GM12878 (cell line): ENCODE results near the gene SLC10A1. TPM values are rescaled to one million over a fixed set of nuclear protein-coding genes. Genes with fewer than 3 reads are reported as not detected.

ENCODE experiments used
- ATAC-seq: fragments of 200-7000 bp; cut with Tn5 transposase; 3 replicates; pipeline ENCODE4 v1.9.1; 2020; ENCODE audit warnings: mild to moderate bottlenecking, moderate library complexity
- BruUV-seq: library from RNA; stranded (reverse); fragments of 400-500 nt; replicated peaks from 2 replicates; lab custom pipeline; 2021; lab: Mats Ljungman, UMichigan
- CTCF ChIA-PET: fragments of 300-600 bp; sonication (Branson Sonifier 250); formaldehyde crosslinking; extraction: SDS; loops from one replicate; lab custom pipeline; 2021; ENCODE audit warnings: inconsistent platforms; lab: Yijun Ruan, JAX
- POLR2A ChIA-PET: fragments of 350-600 bp; formaldehyde crosslinking; extraction: SDS; loops from one replicate; lab custom pipeline; 2021; ENCODE audit warnings: inconsistent platforms; lab: Charles Lee
- RAD21 ChIA-PET: fragments of 300-600 bp; sonication (Branson Sonifier 250); formaldehyde crosslinking; loops from one replicate; lab custom pipeline; 2023; ENCODE audit warnings: antibody characterized with exemption; ENCODE audit not compliant: unreplicated experiment; lab: Charles Lee
- SMC1A ChIA-PET: fragments of 300-600 bp; sonication (Branson Sonifier 250); formaldehyde crosslinking; loops from one replicate; lab custom pipeline; 2023; ENCODE audit not compliant: unreplicated experiment, uncharacterized antibody; lab: Charles Lee
- DNase-seq: peaks from one replicate; pipeline ENCODE4 v3.0.0-alpha.2; 2011; ENCODE audit warnings: low read depth, low spot score
- FAIRE-seq: peaks from 3 replicates; lab custom pipeline; 2011; peaks lifted over from hg19 to GRCh38; lab: Jason Lieb, UNC
- H2AFZ ChIP-seq: 2 replicates; pipeline ENCODE4 v1.6.0; 2011; ENCODE audit warnings: low read depth, low read length, control low read depth; ENCODE audit not compliant: control insufficient read depth
- H3K27ac ChIP-seq: 2 replicates; pipeline ENCODE4 v1.5.1; 2011; ENCODE audit warnings: control low read depth; ENCODE audit not compliant: control insufficient read depth, insufficient read depth
- H3K27me3 ChIP-seq, 2 experiments: replicated peaks in 1 of 2; 2 replicates each; pipeline versions ENCODE4 v1.6.0 to v1.6.1; 2011; ENCODE audit warnings: low read length in 1 of 2; ENCODE audit not compliant: control insufficient read depth in 2 of 2, insufficient read depth in 2 of 2
- H3K36me3 ChIP-seq, 2 experiments: 2 replicates each; pipeline ENCODE4 v1.5.1; 2011; ENCODE audit warnings: low read length in 1 of 2; ENCODE audit not compliant: control insufficient read depth in 2 of 2, insufficient read depth in 2 of 2
- H3K4me1 ChIP-seq: 2 replicates; pipeline ENCODE4 v1.6.1; 2011; ENCODE audit warnings: mild to moderate bottlenecking, low read length, moderate library complexity, mixed read lengths; ENCODE audit not compliant: control insufficient read depth, insufficient read depth
- H3K4me2 ChIP-seq: 2 replicates; pipeline ENCODE4 v1.6.0; 2011; ENCODE audit warnings: control low read depth; ENCODE audit not compliant: control insufficient read depth, insufficient read depth
- H3K4me3 ChIP-seq: fragments of 200-600 bp; sonication (generic); 2 replicates; pipeline ENCODE4 v1.5.1; 2016
- H3K79me2 ChIP-seq: 2 replicates; pipeline ENCODE4 v1.6.0; 2011; ENCODE audit warnings: low read length; ENCODE audit not compliant: control insufficient read depth, insufficient read depth
- H3K9ac ChIP-seq: 2 replicates; pipeline ENCODE4 v1.8.0; 2011; ENCODE audit warnings: low read length, control low read depth, mixed read lengths; ENCODE audit not compliant: control insufficient read depth, insufficient read depth
- H3K9me3 ChIP-seq: replicated peaks from 3 replicates; pipeline ENCODE4 v1.5.1; 2011; ENCODE audit warnings: mild to moderate bottlenecking, low read length; ENCODE audit not compliant: control insufficient read depth, insufficient read depth
- H4K20me1 ChIP-seq: 2 replicates; pipeline ENCODE4 v1.6.0; 2011; ENCODE audit not compliant: control insufficient read depth, insufficient read depth
- FOXK2 ChIP-seq: fragments of 450-650 bp; IDR thresholded peaks from 2 replicates; pipeline ENCODE4 v1.6.1; 2017; ENCODE audit warnings: mild to moderate bottlenecking, moderate library complexity
- POLR2A ChIP-seq: IDR thresholded peaks from 2 replicates; pipeline ENCODE4 v1.6.1; 2011; ENCODE audit warnings: low read depth, mild to moderate bottlenecking, low read length
- RAD21 ChIP-seq: IDR thresholded peaks from 2 replicates; pipeline ENCODE4 v1.6.1; 2011; ENCODE audit warnings: mild to moderate bottlenecking, low read depth, low read length, moderate library complexity; ENCODE audit not compliant: insufficient read depth
- RCOR1 ChIP-seq: conservative IDR thresholded peaks from 2 replicates; pipeline ENCODE4 v1.6.1; 2012; ENCODE audit warnings: low read depth, low read length, improper control_type of control experiment
- SMC3 ChIP-seq: IDR thresholded peaks from 2 replicates; pipeline ENCODE4 v1.6.1; 2011; ENCODE audit warnings: low read length, improper control_type of control experiment, borderline replicate concordance
- YY1 ChIP-seq: IDR thresholded peaks from 2 replicates; pipeline ENCODE4 v1.6.1; 2011; ENCODE audit warnings: low read depth, mild to moderate bottlenecking, low read length
- WGBS: methylation state at CpG from one replicate; pipeline ENCODE4 v1.1.6; 2016; ENCODE audit warnings: low lambda C conversion rate; ENCODE audit not compliant: insufficient replicate concordance, insufficient coverage; ENCODE audit errors: missing lambda C conversion rate; 5-methylcytosine and 5-hydroxymethylcytosine counted together
- in situ Hi-C: fragments of 300-500 bp; cut with MboI; formaldehyde crosslinking; loops from 9 replicates; pipeline ENCODE4 v1.14.3; 2018; ENCODE audit warnings: mixed read lengths
- intact Hi-C: fragments of 100-400 bp; cut with micrococcal nuclease; formaldehyde crosslinking; loops from one replicate; pipeline ENCODE4 v1.14.2; 2022; ENCODE audit not compliant: unreplicated experiment
- polyA plus RNA-seq, 11 experiments: library from polyadenylated mRNA; depleted of rRNA in 4 of 11; unstranded in 6 of 11; stranded (reverse) in 5 of 11; fragments of >200 nt; fragmentation: Nextera tagmentation in 4 of 11; fragmentation: Illumina TruSeq in 1 of 11; extraction: Ambion mirVana in 4 of 11; extraction: Trizol in 1 of 11; gene quantifications; 1 replicate in 1 of 11; 2 replicates in 10 of 11; pipeline versions ENCODE4 v1.2.1 to v1.2.3, GENCODE V29; 2011 to 2016; ENCODE audit warnings: inconsistent platforms in 2 of 11, missing spikeins in 2 of 11, low read depth in 1 of 11
- total RNA-seq, 4 experiments: library from RNA; depleted of rRNA in 3 of 4; stranded (reverse); fragments of >200 nt in 3 of 4; fragmentation: Illumina TruSeq in 1 of 4; extraction: Trizol in 1 of 4; gene quantifications; 2 replicates each; pipeline versions ENCODE4 v1.2.1 to v1.2.3, GENCODE V29; 2013 to 2021
- TF ChIP-seq, protein P1 (sequence below), 3 experiments: IDR thresholded peaks in 2 of 3; conservative IDR thresholded peaks in 1 of 3; 2 replicates each; pipeline ENCODE4 v1.5.1; 2011; ENCODE audit warnings: low read depth in 3 of 3, low read length in 3 of 3, mild to moderate bottlenecking in 3 of 3, control low read depth in 2 of 3, moderate library complexity in 2 of 3, inconsistent platforms in 1 of 3, mixed read lengths in 1 of 3; ENCODE audit not compliant: control insufficient read depth in 2 of 3, insufficient read depth in 1 of 3; ENCODE audit errors: extremely low read depth in 1 of 3

SLC10A1 gene
- total and polyA plus RNA-seq, 10 of the 15 experiments (the other 5 are each of a cell fraction or from before 2014, with no cell fraction given): 0.15 to 0.16 TPM; not detected in 8

DNA sequence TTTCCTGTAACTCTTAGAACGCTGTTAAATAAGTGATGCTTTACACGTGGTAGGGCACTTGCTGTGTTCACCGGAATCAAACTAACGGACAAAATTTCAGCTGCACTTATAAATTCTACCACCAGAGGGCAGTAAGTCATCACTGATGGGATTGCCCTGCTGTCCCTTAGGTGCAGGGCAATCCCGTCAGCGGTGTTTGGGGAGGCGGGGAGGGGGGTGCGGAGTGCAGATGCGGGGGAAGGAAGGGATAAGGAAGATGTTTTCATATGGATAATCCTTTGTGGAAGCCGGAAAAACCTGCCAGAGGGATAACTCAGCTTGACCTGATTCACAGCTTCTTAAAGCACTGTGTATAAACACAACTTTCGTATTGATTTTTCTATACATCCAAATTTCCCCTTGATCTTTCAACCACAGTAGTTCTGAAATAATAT is 21.7 kb upstream of the SLC10A1 start:
- no peak overlapping the region for H3K4me3 ChIP-seq
- no peaks in the 10 kb centered on the region for H3K4me1 ChIP-seq
- TF ChIP-seq, protein P1, sequence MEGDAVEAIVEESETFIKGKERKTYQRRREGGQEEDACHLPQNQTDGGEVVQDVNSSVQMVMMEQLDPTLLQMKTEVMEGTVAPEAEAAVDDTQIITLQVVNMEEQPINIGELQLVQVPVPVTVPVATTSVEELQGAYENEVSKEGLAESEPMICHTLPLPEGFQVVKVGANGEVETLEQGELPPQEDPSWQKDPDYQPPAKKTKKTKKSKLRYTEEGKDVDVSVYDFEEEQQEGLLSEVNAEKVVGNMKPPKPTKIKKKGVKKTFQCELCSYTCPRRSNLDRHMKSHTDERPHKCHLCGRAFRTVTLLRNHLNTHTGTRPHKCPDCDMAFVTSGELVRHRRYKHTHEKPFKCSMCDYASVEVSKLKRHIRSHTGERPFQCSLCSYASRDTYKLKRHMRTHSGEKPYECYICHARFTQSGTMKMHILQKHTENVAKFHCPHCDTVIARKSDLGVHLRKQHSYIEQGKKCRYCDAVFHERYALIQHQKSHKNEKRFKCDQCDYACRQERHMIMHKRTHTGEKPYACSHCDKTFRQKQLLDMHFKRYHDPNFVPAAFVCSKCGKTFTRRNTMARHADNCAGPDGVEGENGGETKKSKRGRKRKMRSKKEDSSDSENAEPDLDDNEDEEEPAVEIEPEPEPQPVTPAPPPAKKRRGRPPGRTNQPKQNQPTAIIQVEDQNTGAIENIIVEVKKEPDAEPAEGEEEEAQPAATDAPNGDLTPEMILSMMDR (IDR thresholded peaks at IDR 0.05 in 2 of 3, conservative IDR thresholded peaks at IDR 0.05 in 1 of 3; ENCODE audit: control insufficient read depth in 2 of 3, extremely low read depth in 1 of 3, insufficient read depth in 1 of 3, low read depth in 3 of 3, low read length in 3 of 3): peak; percentile 71 to 79 (median 75)
- TF ChIP-seq RAD21 (peak; percentile 99), POLR2A (no peak), YY1 (0 out of 2 replicates have a peak, but pooled peaks have one; percentile 41), FOXK2 (no peak), SMC3 (peak; percentile 87), RCOR1 (no peak)
- ChIA-PET RAD21 (interaction anchor here (0.6 to 3.1 kb wide), 7 partner anchors 14 to 255 kb away, joined by 3 to 28 read pairs (median 4); no protein-coding TSS in a partner anchor), POLR2A (interaction anchor here (0.5 kb wide), 1 partner anchor 14 kb away, joined by 3 read pairs; no protein-coding TSS in a partner anchor), SMC1A (interaction anchor here (0.7 to 2.7 kb wide), 11 partner anchors 18 to 749 kb away, joined by 3 to 24 read pairs (median 3); partner anchors contain the start of gene CCDC177), CTCF (interaction anchor here (0.7 to 4.6 kb wide), 26 partner anchors 8 to 655 kb away, joined by 3 to 61 read pairs (median 4); no protein-coding TSS in a partner anchor)
- no peak overlapping the region for H3K27ac ChIP-seq
- no TSS peak for BruUV-seq
- DNase-seq (peak; percentile 55), FAIRE-seq (peak; percentile 78), ATAC-seq (peak; percentile 95)
- H3K79me2 ChIP-seq: no peaks in the 10 kb centered on the region
- no peak overlapping the region for H3K4me2 ChIP-seq
- no peak overlapping the region for H2AFZ ChIP-seq
- no peaks in the 10 kb centered on the region for H3K36me3 ChIP-seq
- H3K9ac ChIP-seq: no peak overlapping the region
- in situ Hi-C loops: loop anchor here (5.0 kb wide), 1 partner anchor 209 kb away; no protein-coding TSS in a partner anchor
- H3K27me3 ChIP-seq: no peaks in the 10 kb centered on the region; a peak in 1 of 4 replicates
- H3K9me3 ChIP-seq: no peaks in the 10 kb centered on the region
- no peaks in the 10 kb centered on the region for H4K20me1 ChIP-seq
- intact Hi-C loops: loop anchor here (1.0 to 5.0 kb wide), 3 partner anchors 209 to 499 kb away; no protein-coding TSS in a partner anchor
- WGBS: 11% methylated on average over 6 of the region's 11 CpGs
